Endothelial cell of umbilical vein (primary cell): ENCODE results near the gene UCHL1. TPM values are rescaled to one million over a fixed set of nuclear protein-coding genes. Genes with fewer than 3 reads are reported as not detected.

Source experiments
- BruUV-seq: library from RNA; stranded (reverse); fragments of 400-500 nt; replicated peaks from 2 replicates; lab custom pipeline; 2021; lab: Mats Ljungman, UMichigan
- CTCF ChIA-PET: fragments of 300-600, 350-600 bp; sonication (Branson Sonifier 250); formaldehyde crosslinking; loops from one replicate; lab custom pipeline; 2021; ENCODE audit warnings: antibody characterized with exemption, inconsistent platforms; lab: Charles Lee
- POLR2A ChIA-PET: fragments of 300-600, 350-600 bp; sonication (Branson Sonifier 250); formaldehyde crosslinking; loops from one replicate; lab custom pipeline; 2021; ENCODE audit warnings: antibody characterized with exemption, inconsistent platforms; lab: Charles Lee
- DNase-seq: peaks from one replicate; pipeline ENCODE4 v3.0.0-alpha.2; 2011; ENCODE audit warnings: low read depth, low spot score
- FAIRE-seq: peaks from 2 replicates; lab custom pipeline; 2011; peaks lifted over from hg19 to GRCh38; lab: Jason Lieb, UNC
- H2AFZ ChIP-seq: 2 replicates; pipeline ENCODE4 v1.6.0; 2012; ENCODE audit warnings: low read depth, low read length, control low read depth, inconsistent platforms
- H3K27ac ChIP-seq: 2 replicates; pipeline ENCODE4 v1.5.1; 2011; ENCODE audit warnings: low read depth, mild to moderate bottlenecking, control low read depth, low read length, moderate library complexity; ENCODE audit not compliant: insufficient read depth
- H3K27me3 ChIP-seq, 2 experiments: 2 replicates each; pipeline versions ENCODE4 v1.6.0 to v1.6.1; 2011; ENCODE audit warnings: low read length in 2 of 2, mixed read lengths in 1 of 2; ENCODE audit not compliant: control insufficient read depth in 2 of 2, insufficient read depth in 2 of 2
- H3K36me3 ChIP-seq, 2 experiments: 2 replicates in 1 of 2; 3 replicates in 1 of 2; pipeline ENCODE4 v1.5.1; 2011; ENCODE audit warnings: low read length in 2 of 2, mild to moderate bottlenecking in 1 of 2, moderate library complexity in 1 of 2; ENCODE audit not compliant: control insufficient read depth in 2 of 2, insufficient read depth in 2 of 2; ENCODE audit errors: extremely low read depth in 1 of 2
- H3K4me1 ChIP-seq: 3 replicates; pipeline ENCODE4 v1.5.1; 2011; ENCODE audit warnings: mild to moderate bottlenecking, low read length; ENCODE audit not compliant: control insufficient read depth, insufficient read depth; ENCODE audit errors: extremely low read depth
- H3K4me2 ChIP-seq: 2 replicates; pipeline ENCODE4 v1.6.1; 2011; ENCODE audit warnings: low read length, control low read depth, mixed read lengths; ENCODE audit not compliant: insufficient read depth
- H3K4me3 ChIP-seq, 3 experiments: fragments of 200-600 bp in 1 of 3; sonication (generic), shearing (Covaris generic) in 1 of 3; replicated peaks in 1 of 3; 2 replicates each; pipeline ENCODE4 v1.5.1; 2011 to 2016; ENCODE audit warnings: control low read depth in 3 of 3, low read length in 3 of 3, mild to moderate bottlenecking in 2 of 3, inconsistent platforms in 1 of 3, low read depth in 1 of 3, moderate library complexity in 1 of 3; ENCODE audit not compliant: insufficient read depth in 1 of 3
- H3K79me2 ChIP-seq: 2 replicates; pipeline ENCODE4 v1.6.0; 2012; ENCODE audit warnings: low read length, inconsistent platforms; ENCODE audit not compliant: control insufficient read depth, insufficient read depth
- H3K9ac ChIP-seq: replicated peaks from 2 replicates; pipeline ENCODE3; 2011; ENCODE audit warnings: low read length, control low read depth; ENCODE audit not compliant: insufficient read depth; ENCODE audit errors: extremely low read depth
- H3K9me1 ChIP-seq: replicated peaks from 3 replicates; pipeline ENCODE4 v1.6.0; 2011; ENCODE audit warnings: mild to moderate bottlenecking, low read length; ENCODE audit not compliant: control insufficient read depth, insufficient read depth; ENCODE audit errors: extremely low read depth
- H3K9me3 ChIP-seq: replicated peaks from 2 replicates; pipeline ENCODE4 v1.5.1; 2012; ENCODE audit warnings: low read length, inconsistent platforms; ENCODE audit not compliant: control insufficient read depth, insufficient read depth
- H4K20me1 ChIP-seq: replicated peaks from 2 replicates; pipeline ENCODE3; 2011; ENCODE audit warnings: mild to moderate bottlenecking, low read length; ENCODE audit not compliant: control insufficient read depth, insufficient read depth; ENCODE audit errors: extremely low read depth
- EZH2 ChIP-seq: IDR thresholded peaks from 2 replicates; pipeline ENCODE4 v1.6.1; 2012; ENCODE audit warnings: borderline replicate concordance, low read depth, mild to moderate bottlenecking, moderate library complexity, low read length, inconsistent platforms; ENCODE audit not compliant: severe bottlenecking
- FOS ChIP-seq: IDR thresholded peaks from 2 replicates; pipeline ENCODE4 v1.6.1; 2011; ENCODE audit warnings: mild to moderate bottlenecking, low read length, moderate library complexity, borderline replicate concordance; ENCODE audit not compliant: insufficient read depth
- GATA2 ChIP-seq: IDR thresholded peaks from 2 replicates; pipeline ENCODE4 v1.7.0; 2011; ENCODE audit warnings: low read depth, mild to moderate bottlenecking, moderate library complexity, mixed read lengths, low read length; ENCODE audit not compliant: insufficient read length, insufficient read depth
- JUN ChIP-seq: IDR thresholded peaks from 2 replicates; pipeline ENCODE4 v1.6.1; 2011; ENCODE audit warnings: borderline replicate concordance, low read depth; ENCODE audit not compliant: insufficient read length, insufficient read depth
- MAX ChIP-seq: IDR thresholded peaks from 2 replicates; pipeline ENCODE4 v1.6.1; 2011; ENCODE audit not compliant: insufficient read depth, insufficient read length
- MYC ChIP-seq: IDR thresholded peaks from one replicate; pipeline ENCODE4 v1.6.1; 2011; ENCODE audit warnings: mild to moderate bottlenecking, low read depth, low read length
- POLR2A ChIP-seq: IDR thresholded peaks from 2 replicates; pipeline ENCODE4 v1.6.1; 2012; ENCODE audit warnings: low read depth, mild to moderate bottlenecking, control low read depth, low read length
- POLR2AphosphoS5 ChIP-seq: IDR thresholded peaks from 2 replicates; pipeline ENCODE4 v1.6.1; 2012; ENCODE audit warnings: low read depth, mild to moderate bottlenecking, control low read depth, low read length, moderate library complexity; ENCODE audit not compliant: insufficient read depth
- dilution Hi-C: fragments of 300-500 bp; cut with MboI; formaldehyde crosslinking; loops from one replicate; pipeline ENCODE4 v1.15.0; 2019; ENCODE audit warnings: low sequenced_read_pairs; ENCODE audit not compliant: extremely low pct_ligation_motif_present
- intact Hi-C: fragments of 100-400 bp; cut with micrococcal nuclease; formaldehyde crosslinking; loops from one replicate; pipeline ENCODE4 v1.10.0; 2022
- polyA plus RNA-seq, 4 experiments: library from polyadenylated mRNA; depleted of rRNA in 3 of 4; stranded (reverse) in 3 of 4; unstranded in 1 of 4; fragments of >200 nt; gene quantifications; 2 replicates each; pipeline versions ENCODE4 v1.2.1 to v1.2.3, GENCODE V29; 2011 to 2012; ENCODE audit warnings: missing spikeins in 1 of 4
- total RNA-seq: library from RNA; stranded (reverse); gene quantifications from 2 replicates; pipeline ENCODE4 v1.2.3, GENCODE V29; 2021
- TF ChIP-seq, protein P1 (sequence below), 2 donors: IDR thresholded peaks; 1 replicate in 1 of 2; 2 replicates in 1 of 2; pipeline ENCODE4 v1.5.1; 2011; ENCODE audit warnings: low read length in 2 of 2, mild to moderate bottlenecking in 2 of 2, moderate library complexity in 2 of 2, control low read depth in 1 of 2, inconsistent platforms in 1 of 2, low read depth in 1 of 2; ENCODE audit not compliant: insufficient read depth in 1 of 2; ENCODE audit errors: extremely low read depth in 1 of 2

UCHL1 gene
- total and polyA plus RNA-seq, 2 donors (not counting 3 experiments of a cell fraction or from before 2014, with no cell fraction given), result 501 to 1,128 TPM

- Histone ChIP-seq H3K9ac (no peak overlapping the region), H2AFZ (no peak overlapping the region), H3K4me1 (peaks cover 11% of the 10 kb centered on the region), H3K27me3 (peaks cover 2 to 5% of the 10 kb centered on the region in 2 experiments), H3K36me3 (no peaks in the 10 kb centered on the region), H4K20me1 (no peaks in the 10 kb centered on the region), H3K9me1 (no peaks in the 10 kb centered on the region), H3K4me3 (no peak overlapping the region), H3K27ac (no peak overlapping the region), H3K79me2 (no peaks in the 10 kb centered on the region), H3K9me3 (no peaks in the 10 kb centered on the region), H3K4me2 (no peak overlapping the region)
- CTCF ChIA-PET, result no interaction called here
- FAIRE-seq, result no peak
- intact Hi-C loops, result no loop called here
- TF ChIP-seq, protein P1, sequence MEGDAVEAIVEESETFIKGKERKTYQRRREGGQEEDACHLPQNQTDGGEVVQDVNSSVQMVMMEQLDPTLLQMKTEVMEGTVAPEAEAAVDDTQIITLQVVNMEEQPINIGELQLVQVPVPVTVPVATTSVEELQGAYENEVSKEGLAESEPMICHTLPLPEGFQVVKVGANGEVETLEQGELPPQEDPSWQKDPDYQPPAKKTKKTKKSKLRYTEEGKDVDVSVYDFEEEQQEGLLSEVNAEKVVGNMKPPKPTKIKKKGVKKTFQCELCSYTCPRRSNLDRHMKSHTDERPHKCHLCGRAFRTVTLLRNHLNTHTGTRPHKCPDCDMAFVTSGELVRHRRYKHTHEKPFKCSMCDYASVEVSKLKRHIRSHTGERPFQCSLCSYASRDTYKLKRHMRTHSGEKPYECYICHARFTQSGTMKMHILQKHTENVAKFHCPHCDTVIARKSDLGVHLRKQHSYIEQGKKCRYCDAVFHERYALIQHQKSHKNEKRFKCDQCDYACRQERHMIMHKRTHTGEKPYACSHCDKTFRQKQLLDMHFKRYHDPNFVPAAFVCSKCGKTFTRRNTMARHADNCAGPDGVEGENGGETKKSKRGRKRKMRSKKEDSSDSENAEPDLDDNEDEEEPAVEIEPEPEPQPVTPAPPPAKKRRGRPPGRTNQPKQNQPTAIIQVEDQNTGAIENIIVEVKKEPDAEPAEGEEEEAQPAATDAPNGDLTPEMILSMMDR (IDR thresholded peaks at IDR 0.05; ENCODE audit: extremely low read depth in 1 of 2, insufficient read depth in 1 of 2, low read depth in 1 of 2, low read length in 2 of 2), result no peak
- TF ChIP-seq MYC (no peak), GATA2 (no peak), FOS (no peak)
- no TSS peak for BruUV-seq
- dilution Hi-C loops, result no loop called here
- no peak for DNase-seq
- POLR2A ChIA-PET, result no interaction called here
These were observed 46.8 kb downstream of the UCHL1 start for GRCh38 chr4:41303372-41304118.

- no peaks in the 10 kb centered on the region for H3K79me2 ChIP-seq
- H2AFZ ChIP-seq, result no peak overlapping the region
- dilution Hi-C loops, result no loop called here
- peaks cover 11% of the 10 kb centered on the region for H3K4me1 ChIP-seq
- no peak overlapping the region for H3K9ac ChIP-seq
- intact Hi-C loops, result no loop called here
- H3K9me3 ChIP-seq, result no peaks in the 10 kb centered on the region
- no peak overlapping the region for H3K4me2 ChIP-seq
- no peaks in the 10 kb centered on the region for H3K36me3 ChIP-seq
- FAIRE-seq, result no peak
- DNase-seq, result no peak
- no peaks in the 10 kb centered on the region for H3K9me1 ChIP-seq
- H3K27ac ChIP-seq, result no peak overlapping the region
- no peak overlapping the region for H3K4me3 ChIP-seq
- H3K27me3 ChIP-seq, result peaks cover 2 to 5% of the 10 kb centered on the region in 2 experiments
- POLR2A ChIA-PET, result no interaction called here
- H4K20me1 ChIP-seq, result no peaks in the 10 kb centered on the region
- CTCF ChIA-PET, result interaction anchor here (1.8 kb wide), 1 partner anchor 358 kb away, joined by 6 read pairs; no protein-coding TSS in a partner anchor
- TF ChIP-seq, protein P1 (IDR thresholded peaks at IDR 0.05; ENCODE audit: extremely low read depth in 1 of 2, insufficient read depth in 1 of 2, low read depth in 1 of 2, low read length in 2 of 2), result no peak
- TF ChIP-seq MYC (no peak), POLR2AphosphoS5 (no peak), POLR2A (no peak), FOS (no peak), MAX (no peak), EZH2 (no peak), GATA2 (no peak), JUN (no peak)
- no TSS peak for BruUV-seq
These were observed 47.5 kb downstream of the UCHL1 start for GRCh38 chr4:41304221-41304620.
